Activated naive CD4-positive, alpha-beta T cell treated with anti-CD3 and anti-CD28 coated beads for 36 hours (primary cell): ENCODE measurements around the gene TRMT112. TPM values are rescaled to one million over a fixed set of nuclear protein-coding genes. Genes with fewer than 3 reads are reported as not detected.
A peak's percentile ranks its signal among the peaks of the same experiment; 100 is the strongest.

Experiments used
- CTCF ChIA-PET: fragments of 350-600 bp; sonication (Branson Sonifier 250); formaldehyde crosslinking; loops from one replicate; lab custom pipeline; 2021; ENCODE audit warnings: antibody characterized with exemption; lab: Charles Lee
- DNase-seq: peaks from one replicate; pipeline ENCODE4 v3.0.0-alpha.2; 2020
- H3K27ac Mint-ChIP-seq: one replicate; pipeline ENCODE4 v1.8.0; 2021; ENCODE audit warnings: mild to moderate bottlenecking, mixed read lengths
- H3K27me3 Mint-ChIP-seq: one replicate; pipeline ENCODE4 v1.8.0; 2021; ENCODE audit warnings: low read depth, mixed read lengths
- H3K36me3 Mint-ChIP-seq: one replicate; pipeline ENCODE4 v1.8.0; 2021; ENCODE audit warnings: low read depth, mixed read lengths
- H3K4me1 Mint-ChIP-seq: one replicate; pipeline ENCODE4 v1.8.0; 2021; ENCODE audit warnings: low read depth, mixed read lengths
- H3K4me3 Mint-ChIP-seq: one replicate; pipeline ENCODE4 v1.8.0; 2021; ENCODE audit warnings: mild to moderate bottlenecking, moderate library complexity, mixed read lengths
- H3K9me3 Mint-ChIP-seq: one replicate; pipeline ENCODE4 v1.8.0; 2021; ENCODE audit warnings: mixed read lengths
- intact Hi-C: fragments of 100-400 bp; cut with micrococcal nuclease; formaldehyde crosslinking; loops from one replicate; pipeline ENCODE4 v1.15.1; 2023
- microRNA-seq: library from miRNA; unstranded; fragments of <30 nt; microRNA quantifications from one replicate; pipeline ENCODE4 v1.2.0, GENCODE V29; 2022; ENCODE audit warnings: borderline microRNAs expressed, borderline replicate concordance
- total RNA-seq, 2 experiments: library from RNA; stranded (reverse); gene quantifications; one replicate each; pipeline ENCODE4 v1.2.3, GENCODE V29; 2021

TRMT112 gene
- total RNA-seq, 2 experiments from 2014 or later = 241 to 261 TPM

- peak overlapping the region; percentile 90 for H3K4me3 Mint-ChIP-seq
- CTCF ChIA-PET = interaction anchor here (0.8 to 3.0 kb wide), 6 partner anchors 18 to 90 kb away, joined by 3 to 20 read pairs (median 6); partner anchors contain the start of genes CATSPERZ and PLCB3
- H3K4me1 Mint-ChIP-seq = peaks cover 15% of the 10 kb centered on the region
- intact Hi-C loops = loop anchor here (1.0 kb wide), 2 partner anchors 18 to 23 kb away; partner anchors contain the start of genes PLCB3 and PPP1R14B
- peak overlapping the region; percentile 88 for H3K27ac Mint-ChIP-seq
- no peaks in the 10 kb centered on the region for H3K27me3 Mint-ChIP-seq
- no peaks in the 10 kb centered on the region for H3K9me3 Mint-ChIP-seq
- DNase-seq = peak; percentile 61
- no peaks in the 10 kb centered on the region for H3K36me3 Mint-ChIP-seq
Observed at GRCh38 chr11:64268893-64269539, 48.3 kb downstream of the TRMT112 start.

- CTCF ChIA-PET = interaction anchor here (0.8 to 3.0 kb wide), 7 partner anchors 17 to 91 kb away, joined by 3 to 20 read pairs (median 4); partner anchors contain the start of genes CATSPERZ and PLCB3
- intact Hi-C loops = no loop called here
- Mint-ChIP-seq H3K27me3 (no peaks in the 10 kb centered on the region), H3K9me3 (no peaks in the 10 kb centered on the region), H3K4me3 (peak overlapping the region; percentile 90), H3K4me1 (peaks cover 15% of the 10 kb centered on the region), H3K36me3 (no peaks in the 10 kb centered on the region), H3K27ac (peak overlapping the region; percentile 88)
- no peak for DNase-seq
Observed at GRCh38 chr11:64268025-64268892, 49.1 kb downstream of the TRMT112 start.

GRCh38 chr11:64267207-64267945, 50.0 kb downstream of the TRMT112 start:
- no peaks in the 10 kb centered on the region for H3K27me3 Mint-ChIP-seq
- intact Hi-C loops = no loop called here
- DNase-seq = no peak
- H3K4me3 Mint-ChIP-seq = no peak overlapping the region
- H3K27ac Mint-ChIP-seq = no peak overlapping the region
- no peaks in the 10 kb centered on the region for H3K36me3 Mint-ChIP-seq
- CTCF ChIA-PET = interaction anchor here (0.7 to 2.0 kb wide), 4 partner anchors 33 to 63 kb away, joined by 3 to 10 read pairs (median 6); partner anchors contain the start of gene CATSPERZ
- H3K9me3 Mint-ChIP-seq = no peaks in the 10 kb centered on the region
- H3K4me1 Mint-ChIP-seq = peaks cover 14% of the 10 kb centered on the region

Small RNA genes lying within 50 kb of the gene (microRNA-seq; reads per million reads assigned to microRNA genes)
- gene MIR7155 = 2.2 reads per million

Other genes with a start within 250 kb of the TRMT112 start
- gene MACROD1, start 151.4 kb downstream of the TRMT112 start, total RNA-seq = 10 to 100 TPM; 38.7 to 48.6 TPM
- 100 to 1,000 TPM; 264 to 272 TPM for gene STIP1, start 131.4 kb downstream of the TRMT112 start, total RNA-seq
- gene FERMT3, start 110.8 kb downstream of the TRMT112 start, total RNA-seq = 100 to 1,000 TPM; 176 to 178 TPM
- 10 to 100 TPM; 18.2 to 18.3 TPM for gene TRPT1, start 91.4 kb downstream of the TRMT112 start, total RNA-seq
- gene NUDT22, start 91.3 kb downstream of the TRMT112 start, total RNA-seq = 10 to 100 TPM; 51.4 to 51.9 TPM
- gene DNAJC4, start 87.0 kb downstream of the TRMT112 start, total RNA-seq = 10 to 100 TPM; 16.9 to 19.3 TPM
- 10 to 100 TPM; 64.2 to 74.5 TPM for gene VEGFB, start 83.0 kb downstream of the TRMT112 start, total RNA-seq
- 10 to 100 TPM; 17.2 to 20.0 TPM for gene FKBP2, start 76.5 kb downstream of the TRMT112 start, total RNA-seq
- 100 to 1,000 TPM; 216 to 227 TPM for gene PPP1R14B, start 70.6 kb downstream of the TRMT112 start, total RNA-seq
- gene PLCB3, start 66.0 kb downstream of the TRMT112 start, total RNA-seq = 1 to 10 TPM; 4.4 to 4.7 TPM
- gene BAD, start 32.9 kb downstream of the TRMT112 start, total RNA-seq = 10 to 100 TPM; 12.8 to 14.3 TPM
- 10 to 100 TPM; 26.2 to 30.5 TPM for gene GPR137, start 31.7 kb downstream of the TRMT112 start, total RNA-seq
- gene KCNK4, start 26.3 kb downstream of the TRMT112 start, total RNA-seq = under 1 TPM in 1 of 2 experiments, not detected in 1; 0.41 TPM
- gene CATSPERZ, start 17.2 kb downstream of the TRMT112 start, total RNA-seq = under 1 TPM in 1 of 2 experiments, not detected in 1; 0.67 TPM
- gene ESRRA, start 12.0 kb downstream of the TRMT112 start, total RNA-seq = 10 to 100 TPM; 18.5 to 21.7 TPM
- 100 to 1,000 TPM; 122 to 132 TPM for gene PRDX5, start 562 bp upstream of the TRMT112 start, total RNA-seq
- gene CCDC88B, start 22.6 kb upstream of the TRMT112 start, total RNA-seq = 10 to 100 TPM; 53.2 to 61.9 TPM
- gene RPS6KA4, start 41.6 kb upstream of the TRMT112 start, total RNA-seq = 10 to 100 TPM; 19.1 to 21.3 TPM
- under 1 TPM in 1 of 2 experiments, not detected in 1; 0.17 TPM for gene SLC22A11, start 238.4 kb upstream of the TRMT112 start, total RNA-seq